DOHH2 (cell line): ENCODE data around the gene CHD5.

ENCODE experiments used
- H3F3A ChIP-seq: fragments of 200-600 bp; sonication (generic), shearing (Covaris generic); 2 replicates; pipeline ENCODE4 v1.6.0; 2016; ENCODE audit warnings: antibody characterized with exemption, mild to moderate bottlenecking; ENCODE audit not compliant: control insufficient read depth, insufficient read depth
- H3K27ac ChIP-seq: fragments of 200-600 bp; sonication (generic); 2 replicates; pipeline ENCODE4 v1.5.1; 2014; ENCODE audit warnings: low read depth, mild to moderate bottlenecking, low read length, moderate library complexity
- H3K27me3 ChIP-seq: fragments of 200-600 bp; sonication (generic); 2 replicates; pipeline ENCODE4 v1.6.1; 2014; ENCODE audit warnings: mild to moderate bottlenecking, low read length, mixed read lengths; ENCODE audit not compliant: control insufficient read depth
- H3K36me3 ChIP-seq: fragments of 200-600 bp; sonication (generic); 2 replicates; pipeline ENCODE4 v1.6.1; 2014; ENCODE audit warnings: mild to moderate bottlenecking, low read length, moderate library complexity, mixed read lengths; ENCODE audit not compliant: control insufficient read depth
- H3K4me1 ChIP-seq: fragments of 200-600 bp; sonication (generic); 2 replicates; pipeline ENCODE4 v1.6.1; 2014; ENCODE audit warnings: mild to moderate bottlenecking, low read length, mixed read lengths; ENCODE audit not compliant: control insufficient read depth
- H3K4me2 ChIP-seq: fragments of 200-600 bp; sonication (generic); 2 replicates; pipeline ENCODE4 v1.6.0; 2014; ENCODE audit warnings: mild to moderate bottlenecking, low read length, moderate library complexity
- H3K4me3 ChIP-seq: fragments of 200-600 bp; sonication (generic); 2 replicates; pipeline ENCODE4 v1.5.1; 2014; ENCODE audit warnings: mild to moderate bottlenecking, low read length, mixed read lengths
- H3K79me2 ChIP-seq: fragments of 200-600 bp; sonication (generic); 2 replicates; pipeline ENCODE4 v1.6.1; 2014; ENCODE audit warnings: mild to moderate bottlenecking, low read length, mixed read lengths; ENCODE audit not compliant: control insufficient read depth
- H3K9me2 ChIP-seq: fragments of 200-600 bp; sonication (generic); replicated peaks from 2 replicates; pipeline ENCODE4 v1.6.1; 2014; ENCODE audit warnings: mild to moderate bottlenecking, low read length, mixed read lengths; ENCODE audit not compliant: control insufficient read depth
- H3K9me3 ChIP-seq: fragments of 200-600 bp; sonication (generic); 2 replicates; pipeline ENCODE4 v1.6.1; 2014; ENCODE audit warnings: antibody characterized with exemption, low read length, mixed read lengths; ENCODE audit not compliant: control insufficient read depth, insufficient read depth
- H4K20me1 ChIP-seq: fragments of 200-600 bp; sonication (generic); 2 replicates; pipeline ENCODE4 v1.6.0; 2014; ENCODE audit warnings: low read depth, mild to moderate bottlenecking, antibody characterized with exemption, low read length, moderate library complexity; ENCODE audit not compliant: control insufficient read depth, insufficient read depth
- EZH2phosphoT487 ChIP-seq: fragments of 200-600 bp; sonication (generic); IDR thresholded peaks from 2 replicates; pipeline ENCODE4 v1.6.1; 2017; ENCODE audit warnings: borderline replicate concordance, mild to moderate bottlenecking, antibody characterized with exemption, low read length, moderate library complexity, mixed read lengths
- TF ChIP-seq, protein P1 (sequence below): fragments of 200-600 bp; sonication (generic); IDR thresholded peaks from one replicate; pipeline ENCODE4 v1.5.1; 2014; ENCODE audit warnings: antibody characterized with exemption, mild to moderate bottlenecking, low read depth, low read length; ENCODE audit not compliant: poor library complexity, severe bottlenecking

CHD5 gene

DNA sequence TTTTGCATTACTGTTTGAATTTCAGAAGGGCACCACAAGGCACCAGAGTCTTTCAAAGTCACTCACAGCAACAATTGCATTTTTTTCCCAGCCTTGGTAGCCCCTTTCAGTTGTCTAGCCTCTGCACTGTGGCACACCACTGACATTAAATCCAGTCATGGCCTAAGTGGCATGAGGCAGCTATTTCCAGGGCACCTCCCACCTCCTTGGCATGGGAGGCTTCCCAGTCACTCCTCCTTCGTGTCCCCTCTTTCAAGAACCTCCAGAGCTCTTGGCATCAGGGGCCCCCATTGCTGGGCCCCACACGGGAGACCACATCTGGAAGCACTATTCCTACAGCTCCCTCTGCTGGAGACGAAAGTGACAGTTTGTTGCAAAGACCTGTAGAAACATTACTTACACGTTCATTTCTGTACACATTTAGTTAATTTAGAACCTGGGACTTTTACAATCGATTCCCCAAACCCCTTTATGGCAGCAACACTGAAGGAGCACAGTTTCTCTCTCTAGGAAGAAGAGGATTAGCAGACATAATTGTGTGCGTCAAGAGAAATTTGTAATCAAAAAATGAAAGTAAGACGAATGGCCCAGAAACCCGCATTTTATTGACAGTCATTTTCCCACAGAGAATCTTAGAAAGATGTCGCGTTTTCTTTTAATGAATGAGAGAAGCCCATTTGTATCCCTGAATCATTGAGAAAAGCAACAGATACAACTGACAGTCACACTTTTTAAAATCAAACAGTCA lies 5.7 kb upstream of the CHD5 start:
- peaks cover 11% of the 10 kb centered on the region for H3K27me3 ChIP-seq
- no peaks in the 10 kb centered on the region for H3K9me3 ChIP-seq
- H3K27ac ChIP-seq: no peak overlapping the region
- H3K4me2 ChIP-seq: no peak overlapping the region
- no peaks in the 10 kb centered on the region; the same call in 1 of the 2 replicates for H3K4me1 ChIP-seq
- H3K36me3 ChIP-seq: peaks cover 63% of the 10 kb centered on the region
- H3F3A ChIP-seq: peaks cover 51% of the 10 kb centered on the region
- peaks cover 34% of the 10 kb centered on the region for H3K79me2 ChIP-seq
- no peak overlapping the region for H3K4me3 ChIP-seq
- TF ChIP-seq EZH2phosphoT487: no peak
- TF ChIP-seq, protein P1, sequence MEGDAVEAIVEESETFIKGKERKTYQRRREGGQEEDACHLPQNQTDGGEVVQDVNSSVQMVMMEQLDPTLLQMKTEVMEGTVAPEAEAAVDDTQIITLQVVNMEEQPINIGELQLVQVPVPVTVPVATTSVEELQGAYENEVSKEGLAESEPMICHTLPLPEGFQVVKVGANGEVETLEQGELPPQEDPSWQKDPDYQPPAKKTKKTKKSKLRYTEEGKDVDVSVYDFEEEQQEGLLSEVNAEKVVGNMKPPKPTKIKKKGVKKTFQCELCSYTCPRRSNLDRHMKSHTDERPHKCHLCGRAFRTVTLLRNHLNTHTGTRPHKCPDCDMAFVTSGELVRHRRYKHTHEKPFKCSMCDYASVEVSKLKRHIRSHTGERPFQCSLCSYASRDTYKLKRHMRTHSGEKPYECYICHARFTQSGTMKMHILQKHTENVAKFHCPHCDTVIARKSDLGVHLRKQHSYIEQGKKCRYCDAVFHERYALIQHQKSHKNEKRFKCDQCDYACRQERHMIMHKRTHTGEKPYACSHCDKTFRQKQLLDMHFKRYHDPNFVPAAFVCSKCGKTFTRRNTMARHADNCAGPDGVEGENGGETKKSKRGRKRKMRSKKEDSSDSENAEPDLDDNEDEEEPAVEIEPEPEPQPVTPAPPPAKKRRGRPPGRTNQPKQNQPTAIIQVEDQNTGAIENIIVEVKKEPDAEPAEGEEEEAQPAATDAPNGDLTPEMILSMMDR: peak; percentile 70
- peaks cover 24% of the 10 kb centered on the region for H4K20me1 ChIP-seq
- H3K9me2 ChIP-seq: no peaks in the 10 kb centered on the region

DNA sequence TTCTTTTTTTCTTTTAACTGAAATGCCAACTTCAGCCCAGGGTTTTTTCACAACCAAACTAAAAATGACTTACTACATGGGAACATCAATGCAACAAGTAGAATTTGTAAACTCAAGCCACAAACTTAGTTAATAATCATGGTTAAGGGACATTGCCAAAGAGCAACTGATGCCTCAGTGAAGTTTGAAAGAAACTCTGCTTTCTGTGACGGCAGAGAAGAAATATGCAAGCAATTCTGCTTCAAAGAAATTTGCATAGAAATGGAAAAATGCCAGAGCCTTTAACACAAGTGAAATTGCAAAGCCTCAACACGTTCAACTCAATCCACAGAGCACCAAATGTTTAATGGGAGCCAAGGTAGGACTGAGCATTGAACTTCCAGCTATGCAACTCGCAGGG lies 5.0 kb upstream of the CHD5 start:
- Histone ChIP-seq H3K4me1 (no peaks in the 10 kb centered on the region; the same call in 1 of the 2 replicates), H3K27me3 (peaks cover 15% of the 10 kb centered on the region), H3K4me2 (no peak overlapping the region), H3K27ac (no peak overlapping the region), H3K4me3 (no peak overlapping the region), H3K9me3 (no peaks in the 10 kb centered on the region), H4K20me1 (peaks cover 24% of the 10 kb centered on the region), H3F3A (peaks cover 51% of the 10 kb centered on the region), H3K9me2 (no peaks in the 10 kb centered on the region), H3K79me2 (peaks cover 27% of the 10 kb centered on the region), H3K36me3 (peaks cover 56% of the 10 kb centered on the region)
- TF ChIP-seq, protein P1: no peak
- no peak for TF ChIP-seq EZH2phosphoT487

DNA sequence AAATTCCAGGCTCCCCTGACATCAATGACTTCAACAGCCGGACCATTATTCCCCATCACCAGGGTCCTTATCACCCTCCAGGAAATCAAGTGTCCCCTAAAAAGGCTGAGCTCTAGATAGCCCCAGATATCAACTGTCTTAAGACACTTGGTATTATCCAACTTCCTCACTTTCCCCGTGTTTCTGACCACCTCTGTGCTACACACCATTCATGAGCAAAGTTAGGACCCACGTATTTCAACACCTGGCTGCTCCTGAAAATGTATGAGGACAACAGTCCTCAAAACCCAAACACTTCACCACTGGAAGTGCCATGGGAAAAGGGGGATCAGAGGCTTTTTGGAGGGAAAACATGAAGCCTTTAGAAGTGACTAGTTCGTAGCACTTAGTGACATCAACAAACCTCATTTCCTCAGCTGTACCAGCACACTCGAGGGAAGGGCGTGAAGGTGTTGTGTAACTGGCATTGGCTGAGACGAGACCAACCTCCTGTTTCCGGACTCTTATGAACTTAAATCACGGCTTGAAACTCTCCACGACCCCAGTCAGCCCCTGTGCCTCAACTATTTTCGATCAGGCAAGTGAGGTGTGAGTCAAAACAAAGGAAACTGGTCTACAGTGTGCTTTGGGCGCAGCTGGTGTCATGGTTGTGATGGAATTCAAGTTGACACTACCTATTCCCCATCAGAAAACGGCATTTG lies 4.1 kb upstream of the CHD5 start:
- no peaks in the 10 kb centered on the region for H3K9me3 ChIP-seq
- peaks cover 47% of the 10 kb centered on the region for H3K36me3 ChIP-seq
- TF ChIP-seq, protein P1: no peak
- no peak for TF ChIP-seq EZH2phosphoT487
- peaks cover 15% of the 10 kb centered on the region for H3K27me3 ChIP-seq
- peaks cover 18% of the 10 kb centered on the region for H3K79me2 ChIP-seq
- no peak overlapping the region for H3K27ac ChIP-seq
- peaks cover 47% of the 10 kb centered on the region for H3F3A ChIP-seq
- no peaks in the 10 kb centered on the region; the same call in 1 of the 2 replicates for H3K4me1 ChIP-seq
- no peak overlapping the region for H3K4me3 ChIP-seq
- no peaks in the 10 kb centered on the region for H3K9me2 ChIP-seq
- peaks cover 24% of the 10 kb centered on the region for H4K20me1 ChIP-seq
- no peak overlapping the region for H3K4me2 ChIP-seq
